GM19193 (cell line): ENCODE data around the gene ADGRL1.

Experiments used
- POLR2A ChIP-seq: IDR thresholded peaks from 4 replicates; pipeline ENCODE4 v1.6.1; 2011; ENCODE audit not compliant: insufficient read depth, insufficient read length; ENCODE audit errors: extremely low read depth

Gene ADGRL1

GRCh38 chr19:14183741-14184350 lies 22.1 kb downstream of the ADGRL1 start:
- TF ChIP-seq POLR2A = no peak

DNA sequence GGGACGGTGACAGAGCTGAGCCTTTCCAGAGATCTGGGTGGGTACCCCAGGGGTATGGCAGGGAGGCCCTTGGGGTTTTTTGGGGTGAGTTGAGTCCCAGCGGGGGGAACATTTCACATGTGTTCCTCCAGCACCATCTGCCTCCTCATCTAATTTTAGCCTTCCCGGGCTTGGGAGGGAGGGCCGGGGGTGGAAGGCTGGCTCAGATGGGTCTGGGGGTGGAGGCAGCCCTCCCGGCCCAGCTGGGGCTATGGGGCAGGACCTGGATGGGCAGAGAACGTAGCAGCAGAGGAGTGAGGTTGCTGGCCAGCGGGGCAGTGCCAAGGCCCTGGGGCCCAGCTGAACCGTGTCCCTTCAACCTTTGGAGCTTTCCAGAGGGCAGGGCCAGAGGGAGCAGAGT lies 23.5 kb downstream of the ADGRL1 start:
- no peak for TF ChIP-seq POLR2A

- no peak for TF ChIP-seq POLR2A
Measured at GRCh38 chr19:14181906-14182305, 24.1 kb downstream of the ADGRL1 start.

GRCh38 chr19:14177496-14178074 lies 28.4 kb downstream of the ADGRL1 start:
- TF ChIP-seq POLR2A = no peak

GRCh38 chr19:14175351-14175792 lies 30.6 kb downstream of the ADGRL1 start:
- no peak for TF ChIP-seq POLR2A

GRCh38 chr19:14174883-14175282 lies 31.1 kb downstream of the ADGRL1 start:
- TF ChIP-seq POLR2A = no peak

GRCh38 chr19:14168993-14169392 lies 37.0 kb downstream of the ADGRL1 start:
- no peak for TF ChIP-seq POLR2A

DNA sequence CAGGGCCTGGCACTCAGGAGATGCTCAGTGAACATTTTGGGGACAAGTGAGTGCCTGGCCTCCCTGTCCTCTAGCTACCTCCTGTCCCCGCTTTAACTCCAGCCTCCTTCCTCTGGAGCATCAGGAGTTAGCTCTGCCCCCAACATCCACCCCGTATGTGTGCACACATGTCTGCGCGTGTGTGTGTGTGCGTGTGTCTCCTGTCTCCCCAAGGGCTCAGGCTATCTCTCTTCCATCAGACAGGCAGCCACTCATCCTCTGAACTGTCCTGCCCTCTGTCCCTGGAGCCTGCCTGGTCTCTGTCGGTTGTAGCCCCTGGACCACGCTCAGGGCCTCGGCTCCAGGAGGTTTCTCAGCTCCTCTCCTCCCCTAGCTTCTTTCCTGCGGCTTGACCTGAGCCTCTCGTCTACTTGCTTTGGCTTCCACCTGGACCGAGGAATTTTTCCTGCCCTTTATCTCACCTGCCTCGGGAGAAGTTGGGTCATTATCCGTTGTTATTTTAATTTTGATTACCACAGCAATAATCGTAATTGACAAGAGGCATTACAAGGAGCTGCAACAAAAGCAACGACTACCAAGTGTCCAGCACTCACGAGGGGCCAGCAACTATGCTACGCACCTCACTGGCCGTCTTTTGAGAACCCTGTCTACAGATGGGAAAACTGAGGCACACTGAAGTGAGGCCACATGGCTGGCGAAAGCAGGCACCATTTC lies 37.6 kb downstream of the ADGRL1 start:
- TF ChIP-seq POLR2A = no peak

GRCh38 chr19:14167576-14168138 lies 38.3 kb downstream of the ADGRL1 start:
- no peak for TF ChIP-seq POLR2A

DNA sequence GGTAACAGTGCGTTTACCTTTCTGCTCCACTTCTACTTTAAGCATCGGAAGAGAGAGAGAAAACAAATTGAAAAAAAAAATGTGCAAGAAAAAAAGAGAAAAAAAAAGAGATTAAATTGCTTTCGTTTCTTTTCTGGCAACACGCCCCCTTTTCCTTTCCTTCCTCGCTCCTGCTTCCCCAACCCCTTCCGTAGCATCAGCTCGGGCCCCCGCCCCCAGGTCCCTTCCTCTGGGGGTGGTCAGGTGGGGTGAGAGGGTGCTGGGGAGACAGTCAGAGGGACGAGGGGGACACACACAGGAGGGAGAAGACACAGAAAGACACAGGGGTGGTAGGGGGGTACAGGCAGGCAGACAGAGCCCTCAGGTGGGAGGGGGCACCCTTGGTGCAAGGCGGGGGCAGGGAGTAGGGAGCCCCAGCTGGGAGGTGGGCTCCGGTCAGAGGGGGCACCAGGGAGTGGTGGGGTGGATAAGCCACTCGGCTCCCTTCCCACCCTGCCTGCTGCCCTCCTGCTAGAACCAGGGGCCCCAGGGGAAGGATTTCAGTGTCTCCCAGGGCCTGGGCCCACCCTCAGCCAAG lies 38.9 kb downstream of the ADGRL1 start:
- TF ChIP-seq POLR2A = no peak

DNA sequence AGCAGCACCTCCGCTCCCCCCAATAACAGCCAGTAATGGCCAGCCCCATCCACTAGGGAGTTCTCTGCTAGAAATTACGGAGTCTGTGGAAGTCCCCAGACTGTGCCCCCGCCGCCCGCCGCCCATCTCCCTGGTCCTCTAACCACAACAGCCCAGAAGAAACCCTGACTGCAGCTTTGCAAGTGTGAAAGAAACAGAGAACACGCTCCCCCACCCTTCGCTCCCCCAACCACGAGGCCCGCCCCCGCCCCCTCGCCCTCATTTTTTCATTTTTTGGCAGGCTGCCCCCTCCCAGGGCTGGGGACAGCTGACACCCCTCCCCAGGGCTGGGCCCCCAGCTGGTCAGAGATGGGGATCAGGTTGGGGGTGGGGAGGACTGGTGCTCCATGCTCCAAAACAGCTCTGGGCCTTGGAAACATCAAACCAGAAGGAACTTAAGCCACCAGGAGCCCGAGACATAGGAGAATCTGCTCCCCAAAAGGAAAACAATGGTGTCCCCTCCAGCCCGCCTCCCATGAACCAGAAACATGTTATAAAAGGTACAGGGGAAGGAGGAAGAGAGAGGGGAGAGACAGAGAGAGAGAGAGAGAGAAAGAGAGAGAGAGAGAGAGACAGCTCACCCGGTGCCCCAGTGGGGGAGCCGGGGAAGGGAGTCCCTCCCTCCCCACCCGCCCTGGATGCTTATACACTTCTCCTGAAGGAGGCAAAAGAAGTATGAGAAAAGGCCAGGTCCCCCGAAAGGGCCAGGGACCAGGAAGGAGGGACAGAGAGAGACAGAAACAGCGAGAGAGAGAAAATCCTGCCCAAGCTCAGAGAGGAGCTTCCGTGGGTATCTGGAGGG lies 39.8 kb downstream of the ADGRL1 start:
- TF ChIP-seq POLR2A = no peak

DNA sequence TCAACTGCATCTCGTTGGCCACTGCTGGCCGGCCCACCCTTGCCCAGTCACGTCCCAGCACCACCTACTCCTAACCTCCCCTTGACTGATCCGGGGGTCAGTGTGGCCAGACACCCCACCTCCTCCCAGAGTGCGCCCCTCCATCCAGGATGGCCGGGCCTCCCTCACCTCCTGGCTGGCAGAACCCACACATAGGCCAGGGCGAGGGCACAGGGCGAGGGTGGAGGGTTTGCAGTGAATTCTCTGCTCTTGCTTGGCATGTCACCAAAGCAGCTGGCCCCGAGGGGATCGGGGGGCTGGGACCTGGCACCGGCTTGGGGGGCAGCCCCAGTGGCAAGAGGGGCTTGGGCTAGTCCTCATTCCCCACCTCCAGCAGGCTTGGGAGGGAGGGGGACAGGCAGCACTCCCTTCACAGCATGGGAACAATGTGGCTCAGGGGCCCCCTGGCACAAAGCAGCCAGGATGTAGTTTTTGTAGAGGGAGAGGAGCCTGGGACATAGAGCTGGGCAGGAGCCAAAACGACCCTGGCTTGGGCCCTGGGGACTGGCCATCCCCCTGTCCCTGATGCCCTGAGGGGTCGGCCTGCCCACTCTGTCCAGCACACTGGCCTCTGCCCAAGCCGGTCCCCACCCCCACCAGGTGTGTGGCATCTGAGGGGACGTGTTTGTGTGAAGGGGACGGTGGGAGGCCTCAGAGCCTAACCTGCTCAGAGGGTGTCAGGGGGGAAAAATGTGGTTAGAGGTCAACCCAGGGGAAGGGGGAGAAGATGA lies 41.1 kb downstream of the ADGRL1 start:
- TF ChIP-seq POLR2A = no peak

- TF ChIP-seq POLR2A = no peak
Measured at GRCh38 chr19:14164082-14164481, 41.9 kb downstream of the ADGRL1 start.

- no peak for TF ChIP-seq POLR2A
Measured at GRCh38 chr19:14162871-14163297, 43.1 kb downstream of the ADGRL1 start.
